ENCODE data around the gene FAM151A. TPM values are rescaled to one million over a fixed set of nuclear protein-coding genes. Genes with fewer than 3 reads are reported as not detected.

Gene FAM151A
- total and polyA plus RNA-seq, 2 donors (not counting 3 experiments of a cell fraction or from before 2014, with no cell fraction given) = not detected

DNA sequence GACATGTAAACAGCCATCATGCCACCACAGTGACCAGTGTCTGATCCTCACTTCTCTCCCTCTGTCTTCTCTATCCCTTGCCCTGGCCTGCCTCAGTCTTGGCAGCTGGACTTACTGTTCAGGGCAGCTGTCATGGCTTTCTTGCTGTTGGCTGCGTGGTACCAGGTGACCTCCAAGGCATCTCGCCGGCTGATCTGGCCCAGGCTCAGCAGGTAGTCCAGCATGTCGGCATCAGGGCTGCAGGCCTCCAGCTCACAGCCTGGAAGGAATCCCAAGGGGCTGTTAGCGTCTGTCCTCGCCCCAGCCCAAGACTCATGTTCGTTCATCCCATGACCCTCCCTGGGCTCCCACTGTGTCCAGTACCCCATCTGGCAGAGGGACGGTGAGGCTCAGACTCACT is 3.6 kb downstream of the FAM151A start:
- no peaks in the 10 kb centered on the region for H3K36me3 ChIP-seq (ENCODE audit: control insufficient read depth in 2 of 2, extremely low read depth in 1 of 2, insufficient read depth in 2 of 2, low read length in 2 of 2)
- no peak overlapping the region for H3K4me2 ChIP-seq (ENCODE audit: insufficient read depth, low read length)
- dilution Hi-C loops (cut with MboI; ENCODE audit: extremely low pct_ligation_motif_present, low sequenced_read_pairs) (no loop called here), intact Hi-C loops (cut with micrococcal nuclease) (no loop called here)
- no peaks in the 10 kb centered on the region for H3K9me3 ChIP-seq (replicated peaks; ENCODE audit: control insufficient read depth, insufficient read depth, low read length)
- no peaks in the 10 kb centered on the region for H4K20me1 ChIP-seq (replicated peaks; ENCODE audit: control insufficient read depth, extremely low read depth, insufficient read depth, low read length)
- no TSS peak for BruUV-seq (replicated peaks)
- no peaks in the 10 kb centered on the region for H3K4me1 ChIP-seq (ENCODE audit: control insufficient read depth, extremely low read depth, insufficient read depth, low read length)
- no peak overlapping the region for H2AFZ ChIP-seq (ENCODE audit: low read depth, low read length)
- DNase-seq (ENCODE audit: low read depth, low spot score) (no peak), FAIRE-seq (no peak)
- TF ChIP-seq, protein P1, sequence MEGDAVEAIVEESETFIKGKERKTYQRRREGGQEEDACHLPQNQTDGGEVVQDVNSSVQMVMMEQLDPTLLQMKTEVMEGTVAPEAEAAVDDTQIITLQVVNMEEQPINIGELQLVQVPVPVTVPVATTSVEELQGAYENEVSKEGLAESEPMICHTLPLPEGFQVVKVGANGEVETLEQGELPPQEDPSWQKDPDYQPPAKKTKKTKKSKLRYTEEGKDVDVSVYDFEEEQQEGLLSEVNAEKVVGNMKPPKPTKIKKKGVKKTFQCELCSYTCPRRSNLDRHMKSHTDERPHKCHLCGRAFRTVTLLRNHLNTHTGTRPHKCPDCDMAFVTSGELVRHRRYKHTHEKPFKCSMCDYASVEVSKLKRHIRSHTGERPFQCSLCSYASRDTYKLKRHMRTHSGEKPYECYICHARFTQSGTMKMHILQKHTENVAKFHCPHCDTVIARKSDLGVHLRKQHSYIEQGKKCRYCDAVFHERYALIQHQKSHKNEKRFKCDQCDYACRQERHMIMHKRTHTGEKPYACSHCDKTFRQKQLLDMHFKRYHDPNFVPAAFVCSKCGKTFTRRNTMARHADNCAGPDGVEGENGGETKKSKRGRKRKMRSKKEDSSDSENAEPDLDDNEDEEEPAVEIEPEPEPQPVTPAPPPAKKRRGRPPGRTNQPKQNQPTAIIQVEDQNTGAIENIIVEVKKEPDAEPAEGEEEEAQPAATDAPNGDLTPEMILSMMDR (IDR thresholded peaks at IDR 0.05; ENCODE audit: extremely low read depth in 1 of 2, insufficient read depth in 1 of 2, low read depth in 1 of 2, low read length in 2 of 2) = no peak
- TF ChIP-seq POLR2A (IDR thresholded peaks at IDR 0.05; ENCODE audit: low read depth, low read length) (no peak), FOS (IDR thresholded peaks at IDR 0.05; ENCODE audit: borderline replicate concordance, insufficient read depth, low read length) (no peak), GATA2 (IDR thresholded peaks at IDR 0.05; ENCODE audit: insufficient read depth, insufficient read length, low read depth, low read length) (no peak), MYC (IDR thresholded peaks at IDR 0.05; ENCODE audit: low read depth, low read length) (no peak), EZH2 (IDR thresholded peaks at IDR 0.05; ENCODE audit: borderline replicate concordance, low read depth, low read length, severe bottlenecking) (no peak)
- TF ChIP-seq, protein P2, sequence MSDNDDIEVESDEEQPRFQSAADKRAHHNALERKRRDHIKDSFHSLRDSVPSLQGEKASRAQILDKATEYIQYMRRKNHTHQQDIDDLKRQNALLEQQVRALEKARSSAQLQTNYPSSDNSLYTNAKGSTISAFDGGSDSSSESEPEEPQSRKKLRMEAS (IDR thresholded peaks at IDR 0.05; ENCODE audit: insufficient read depth, insufficient read length) = no peak
- H3K4me3 ChIP-seq (replicated peaks in 1 of 3; ENCODE audit: insufficient read depth in 1 of 3, low read depth in 1 of 3, low read length in 3 of 3) = no peak overlapping the region
- no peak overlapping the region for H3K27ac ChIP-seq (ENCODE audit: insufficient read depth, low read depth, low read length)
- ChIA-PET POLR2A (no interaction called here), CTCF (interaction anchor here (1.0 kb wide), 1 partner anchor 12 kb away, joined by 3 read pairs; no protein-coding TSS in a partner anchor)
- no peak overlapping the region for H3K9ac ChIP-seq (replicated peaks; ENCODE audit: extremely low read depth, insufficient read depth, low read length)
- peaks cover 3% of the 10 kb centered on the region in 2 experiments for H3K27me3 ChIP-seq (ENCODE audit: control insufficient read depth in 2 of 2, insufficient read depth in 2 of 2, low read length in 2 of 2)
- no peaks in the 10 kb centered on the region for H3K79me2 ChIP-seq (ENCODE audit: control insufficient read depth, insufficient read depth, low read length)
- no peaks in the 10 kb centered on the region for H3K9me1 ChIP-seq (replicated peaks; ENCODE audit: control insufficient read depth, extremely low read depth, insufficient read depth, low read length)

Measured in endothelial cell of umbilical vein (primary cell).